ENCODE results near the gene MRGPRF. TPM values are rescaled to one million over a fixed set of nuclear protein-coding genes. Genes with fewer than 3 reads are reported as not detected.

The MRGPRF gene
- total RNA-seq, 1 donor from 2014 or later = 2.9 TPM

GRCh38 chr11:69048694-69049489, 35.8 kb upstream of the MRGPRF start, which contains the start of gene TPCN2:
Gene TPCN2 (plus strand): TSS chr11:69048932. CDS start chr11:69048998, 66 bp downstream.
- no peak for DNase-seq (ENCODE audit: low read depth)
- H3K4me3 ChIP-seq (ENCODE audit: low read depth, low read length) = peak within 1 kb of the TSS; percentile 94
- TF ChIP-seq CTCF (conservative IDR thresholded peaks at IDR 0.05; ENCODE audit: low read depth, low read length) = no peak

GRCh38 chr11:69048031-69048693, 35.1 kb upstream of the MRGPRF start:
- H3K4me3 ChIP-seq (ENCODE audit: low read depth, low read length) = peak overlapping the region; percentile 94
- TF ChIP-seq CTCF (conservative IDR thresholded peaks at IDR 0.05; ENCODE audit: low read depth, low read length) = no peak
- DNase-seq (ENCODE audit: low read depth) = no peak

- DNase-seq (ENCODE audit: low read depth) = peak; percentile 47
- no peak overlapping the region for H3K4me3 ChIP-seq (ENCODE audit: low read depth, low read length)
- TF ChIP-seq CTCF (conservative IDR thresholded peaks at IDR 0.05; ENCODE audit: low read depth, low read length) = peak; percentile 83
Measured at GRCh38 chr11:69044111-69045013, 31.3 kb upstream of the MRGPRF start.

- no peak for TF ChIP-seq CTCF (conservative IDR thresholded peaks at IDR 0.05; ENCODE audit: low read depth, low read length)
- H3K4me3 ChIP-seq (ENCODE audit: low read depth, low read length) = no peak overlapping the region
- no peak for DNase-seq (ENCODE audit: low read depth)
Measured at GRCh38 chr11:69041516-69041915, 28.5 kb upstream of the MRGPRF start.

GRCh38 chr11:69040581-69041260, 27.7 kb upstream of the MRGPRF start:
- peak; percentile 61 for DNase-seq (ENCODE audit: low read depth)
- no peak overlapping the region for H3K4me3 ChIP-seq (ENCODE audit: low read depth, low read length)
- TF ChIP-seq CTCF (conservative IDR thresholded peaks at IDR 0.05; ENCODE audit: low read depth, low read length) = no peak

GRCh38 chr11:69040051-69040450, 27.0 kb upstream of the MRGPRF start:
- no peak overlapping the region for H3K4me3 ChIP-seq (ENCODE audit: low read depth, low read length)
- DNase-seq (ENCODE audit: low read depth) = no peak
- TF ChIP-seq CTCF (conservative IDR thresholded peaks at IDR 0.05; ENCODE audit: low read depth, low read length) = no peak

All from epithelial cell of proximal tubule (primary cell).